D721Med (cell line): ENCODE data around the gene CYTH3.

Source experiments
- DNase-seq: peaks from one replicate; pipeline ENCODE4 v3.0.0; 2011; ENCODE audit warnings: low spot score; ENCODE audit not compliant: insufficient read length
- FAIRE-seq: peaks from 2 replicates; lab custom pipeline; 2011; peaks lifted over from hg19 to GRCh38; lab: Jason Lieb, UNC
- TF ChIP-seq, protein P1 (sequence below): IDR thresholded peaks from 2 replicates; pipeline ENCODE4 v1.5.1; 2012; ENCODE audit warnings: mild to moderate bottlenecking, control low read depth; ENCODE audit not compliant: insufficient read depth; ENCODE audit errors: missing control alignments

Gene CYTH3

DNA sequence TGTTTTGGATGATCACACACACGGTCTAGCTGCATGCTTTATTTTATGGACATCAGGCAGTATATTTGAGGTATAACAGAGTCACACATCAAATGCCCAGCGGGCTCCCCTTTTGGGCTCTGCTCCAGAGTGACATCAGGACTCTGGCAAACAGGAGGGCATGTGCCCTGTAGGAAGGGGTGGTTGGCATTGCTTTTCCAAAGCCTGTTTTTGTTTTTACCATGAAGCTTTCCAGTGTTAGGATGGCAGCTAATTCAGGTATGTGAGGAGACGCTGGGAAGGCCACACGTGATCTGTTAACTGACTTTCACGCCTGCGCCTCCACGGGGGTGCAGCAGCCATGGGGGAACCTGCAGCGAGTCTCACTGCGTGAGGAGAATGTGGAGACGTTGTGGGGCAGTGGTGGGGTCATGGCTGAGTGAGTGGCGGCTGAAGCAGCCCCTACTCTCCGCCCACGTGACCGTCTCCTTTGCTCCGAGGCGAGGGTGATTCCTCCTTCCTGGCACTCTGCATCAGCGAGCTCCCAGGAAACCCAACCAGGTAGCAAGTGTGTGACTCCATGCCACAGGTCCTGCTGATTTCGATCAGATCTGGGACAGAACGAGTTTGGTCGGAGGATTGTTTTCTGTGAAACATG, 123.6 kb downstream of the CYTH3 start:
- TF ChIP-seq, protein P1, sequence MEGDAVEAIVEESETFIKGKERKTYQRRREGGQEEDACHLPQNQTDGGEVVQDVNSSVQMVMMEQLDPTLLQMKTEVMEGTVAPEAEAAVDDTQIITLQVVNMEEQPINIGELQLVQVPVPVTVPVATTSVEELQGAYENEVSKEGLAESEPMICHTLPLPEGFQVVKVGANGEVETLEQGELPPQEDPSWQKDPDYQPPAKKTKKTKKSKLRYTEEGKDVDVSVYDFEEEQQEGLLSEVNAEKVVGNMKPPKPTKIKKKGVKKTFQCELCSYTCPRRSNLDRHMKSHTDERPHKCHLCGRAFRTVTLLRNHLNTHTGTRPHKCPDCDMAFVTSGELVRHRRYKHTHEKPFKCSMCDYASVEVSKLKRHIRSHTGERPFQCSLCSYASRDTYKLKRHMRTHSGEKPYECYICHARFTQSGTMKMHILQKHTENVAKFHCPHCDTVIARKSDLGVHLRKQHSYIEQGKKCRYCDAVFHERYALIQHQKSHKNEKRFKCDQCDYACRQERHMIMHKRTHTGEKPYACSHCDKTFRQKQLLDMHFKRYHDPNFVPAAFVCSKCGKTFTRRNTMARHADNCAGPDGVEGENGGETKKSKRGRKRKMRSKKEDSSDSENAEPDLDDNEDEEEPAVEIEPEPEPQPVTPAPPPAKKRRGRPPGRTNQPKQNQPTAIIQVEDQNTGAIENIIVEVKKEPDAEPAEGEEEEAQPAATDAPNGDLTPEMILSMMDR: no peak
- FAIRE-seq: no peak
- no peak for DNase-seq

DNA sequence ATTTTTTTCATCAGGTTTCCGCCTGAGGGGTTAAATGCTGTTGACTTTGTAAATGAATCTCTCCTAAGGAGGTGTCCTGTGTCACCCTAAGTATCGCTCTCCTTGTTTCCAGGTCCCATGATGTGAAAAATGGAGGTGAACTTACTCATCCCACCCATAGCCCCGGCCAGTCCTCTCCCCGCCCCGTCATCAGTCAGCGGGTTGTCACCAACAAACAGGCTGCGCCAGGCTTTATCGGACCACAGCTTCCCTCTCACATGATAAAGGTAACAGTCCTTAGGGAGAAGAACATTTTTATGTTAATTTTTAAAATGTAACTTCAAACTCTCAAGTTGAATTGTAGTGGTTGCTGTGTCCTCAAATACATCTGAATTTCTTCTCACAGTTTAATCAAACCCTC, 124.8 kb downstream of the CYTH3 start:
- TF ChIP-seq, protein P1: no peak
- no peak for FAIRE-seq
- DNase-seq: no peak

DNA sequence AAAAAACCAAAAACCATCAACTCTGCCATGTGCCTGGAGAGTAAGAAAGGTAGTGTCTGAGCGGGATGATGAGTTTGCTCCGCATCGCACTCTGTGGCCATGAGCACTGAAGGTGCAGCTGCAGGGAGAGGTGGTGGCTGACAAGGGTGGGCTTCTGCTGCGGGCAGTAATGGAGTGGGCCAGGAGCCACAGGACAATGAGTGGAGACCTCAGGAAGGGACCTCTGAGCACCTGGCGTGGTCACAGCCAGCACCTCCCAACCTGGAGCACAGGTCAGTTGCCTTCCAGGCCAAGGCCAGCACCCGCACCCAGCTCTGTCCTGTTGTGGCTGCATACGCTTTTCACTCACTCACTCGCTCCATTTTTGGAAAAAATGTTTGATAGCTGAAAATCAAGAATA, 125.8 kb downstream of the CYTH3 start:
- TF ChIP-seq, protein P1: no peak
- FAIRE-seq: no peak
- DNase-seq: no peak

DNA sequence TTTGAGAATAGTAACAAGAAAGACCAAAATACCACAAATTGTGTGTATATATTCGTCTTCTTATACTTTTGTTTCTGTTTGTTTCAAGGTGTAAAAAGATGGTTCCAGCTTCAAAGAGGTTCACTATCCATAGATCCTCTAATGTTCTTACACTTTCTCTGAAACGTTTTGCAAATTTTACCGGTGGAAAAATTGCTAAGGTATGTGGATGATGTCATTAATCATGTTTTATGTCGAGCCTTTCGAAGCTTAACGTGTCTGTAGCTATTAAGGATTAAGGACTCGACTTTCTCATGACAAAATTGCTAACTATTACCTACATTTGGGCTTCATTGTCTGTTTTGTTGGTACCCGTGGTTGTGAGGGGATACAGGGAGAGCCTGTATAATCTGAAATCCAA, 128.4 kb downstream of the CYTH3 start:
- TF ChIP-seq, protein P1: no peak
- no peak for DNase-seq
- no peak for FAIRE-seq

DNA sequence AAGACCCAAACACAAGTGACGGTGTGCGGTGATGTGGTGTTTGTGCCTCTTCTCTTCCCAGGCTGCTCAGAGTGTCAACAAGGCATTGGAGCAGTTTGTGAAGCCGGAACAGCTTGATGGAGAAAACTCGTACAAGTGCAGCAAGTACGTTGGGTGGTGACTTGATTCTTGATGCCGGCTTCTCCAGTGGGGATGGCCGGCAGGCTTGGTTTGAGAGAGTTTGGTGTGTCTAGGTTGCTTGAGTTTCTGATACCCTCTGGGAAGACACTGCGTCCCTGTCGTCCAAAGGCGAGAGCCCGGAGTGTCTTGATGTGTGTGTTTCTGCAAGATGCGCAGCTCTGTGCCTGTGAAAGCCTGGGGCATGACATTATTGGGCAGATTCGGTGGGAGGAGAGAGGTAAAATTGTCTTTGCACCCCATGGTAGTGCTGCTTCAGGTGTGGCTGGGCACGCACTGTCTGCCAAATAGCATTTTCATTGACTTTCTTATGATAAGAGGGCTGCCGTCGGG, 129.5 kb downstream of the CYTH3 start:
- no peak for DNase-seq
- FAIRE-seq: no peak
- TF ChIP-seq, protein P1: no peak

DNA sequence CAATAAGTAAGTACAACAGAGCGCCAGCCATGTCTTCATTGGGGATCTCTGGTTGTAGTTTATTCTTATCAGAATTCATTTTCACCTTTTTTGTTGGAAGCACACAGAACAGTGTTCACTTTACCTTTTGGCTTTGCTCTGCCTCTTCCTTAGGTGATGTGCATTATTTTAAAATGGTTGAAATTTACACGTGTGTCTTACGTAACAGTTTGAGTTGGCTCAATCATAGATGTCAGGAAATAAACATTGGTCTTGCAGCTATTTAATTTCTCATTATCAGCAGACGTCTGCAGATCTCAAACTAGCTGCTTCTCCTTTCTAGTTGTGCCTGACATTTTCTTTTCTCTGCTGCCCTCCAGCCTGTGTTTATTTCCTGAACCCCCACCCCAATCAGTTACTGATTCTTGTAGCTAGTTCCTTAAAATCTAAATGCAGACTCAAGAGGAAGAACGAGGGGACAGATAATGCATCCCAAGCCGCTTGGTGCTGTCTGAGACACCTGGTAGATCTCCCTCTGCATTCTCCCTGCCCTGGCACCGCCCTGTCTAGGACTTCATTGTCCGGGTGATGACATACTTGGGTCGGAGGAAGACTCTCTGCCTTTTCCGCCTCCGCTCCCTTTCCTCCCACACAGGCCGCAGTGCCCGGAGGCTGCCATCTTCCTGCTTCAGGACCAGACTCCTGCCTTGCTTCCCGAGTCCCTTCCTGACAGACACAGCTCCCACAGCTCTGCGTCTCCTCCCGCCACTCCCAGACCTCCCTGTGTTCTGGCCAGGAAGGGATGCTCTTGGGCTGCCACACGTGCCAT, 133.0 kb downstream of the CYTH3 start:
- TF ChIP-seq, protein P1: no peak
- no peak for DNase-seq
- FAIRE-seq: no peak

DNA sequence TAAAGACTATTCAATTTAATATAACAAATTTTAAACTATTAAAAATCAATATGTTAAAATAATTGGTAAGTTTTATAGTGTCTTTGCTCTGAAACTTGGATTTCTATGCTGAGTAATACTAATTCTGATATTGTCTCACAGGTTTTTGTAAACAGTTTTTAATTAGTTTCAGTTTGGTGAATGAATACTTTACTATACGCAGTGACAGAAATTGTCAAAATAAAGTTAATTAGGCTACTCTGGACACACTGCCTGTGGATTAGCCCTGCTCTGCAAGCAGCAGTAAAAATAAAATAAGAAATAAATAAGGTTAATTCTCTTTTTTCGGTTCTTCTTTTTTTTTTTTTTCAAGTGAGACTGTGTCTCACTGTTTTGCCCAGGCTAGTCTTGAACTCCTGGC, 135.9 kb downstream of the CYTH3 start:
- DNase-seq (no peak), FAIRE-seq (no peak)
- TF ChIP-seq, protein P1: no peak
